Islet precursor cell (in vitro differentiated cells): ENCODE measurements around the gene TLCD4.
"Not testable (repeated sequence)": the region's sequence is repeated elsewhere in the genome, so short reads cannot be mapped to it uniquely, and the experiment has no call there.

ENCODE experiments used
- DNase-seq: peaks from one replicate; pipeline ENCODE4 v3.0.0-alpha.2; 2018

TLCD4 gene

GRCh38 chr1:95096218-95096841 lies 20.8 kb upstream of the TLCD4 start:
- DNase-seq, result no peak

- no peak for DNase-seq
These were observed 19.7 kb upstream of the TLCD4 start for GRCh38 chr1:95097426-95097825.

- no peak for DNase-seq
These were observed 19.0 kb upstream of the TLCD4 start for GRCh38 chr1:95098196-95098595.

- DNase-seq, result no peak
These were observed 8.4 kb upstream of the TLCD4 start for GRCh38 chr1:95108792-95109191.

- DNase-seq, result no peak
These were observed 6.1 kb upstream of the TLCD4 start for GRCh38 chr1:95111014-95111413.

GRCh38 chr1:95113684-95114083 lies 3.5 kb upstream of the TLCD4 start:
- DNase-seq, result no peak

GRCh38 chr1:95115708-95116137 lies 1.4 kb upstream of the TLCD4 start:
- no peak for DNase-seq

- peak; percentile 86 for DNase-seq
These were observed 462 bp upstream of the TLCD4 start for GRCh38 chr1:95116580-95117206.

GRCh38 chr1:95118067-95118499 lies 928 bp downstream of the TLCD4 start:
- DNase-seq, result no peak

- DNase-seq, result no peak
These were observed 1.6 kb downstream of the TLCD4 start for GRCh38 chr1:95118710-95119109.

- DNase-seq, result no peak
These were observed 2.1 kb downstream of the TLCD4 start for GRCh38 chr1:95119273-95119672.

- peak; percentile 54 for DNase-seq
These were observed 5.1 kb downstream of the TLCD4 start for GRCh38 chr1:95122151-95122697.

- DNase-seq, result no peak
These were observed 7.2 kb downstream of the TLCD4 start for GRCh38 chr1:95124342-95124741.

- no peak for DNase-seq
These were observed 9.2 kb downstream of the TLCD4 start for GRCh38 chr1:95126366-95126765.

GRCh38 chr1:95126846-95127245 lies 9.7 kb downstream of the TLCD4 start:
- peak; percentile 79 for DNase-seq

GRCh38 chr1:95127380-95127779 lies 10.2 kb downstream of the TLCD4 start:
- no peak for DNase-seq

GRCh38 chr1:95132762-95133161 lies 15.6 kb downstream of the TLCD4 start:
- no peak for DNase-seq

GRCh38 chr1:95133687-95134086 lies 16.5 kb downstream of the TLCD4 start:
- no peak for DNase-seq

- DNase-seq, result no peak
These were observed 21.1 kb downstream of the TLCD4 start for GRCh38 chr1:95138223-95138622.

GRCh38 chr1:95139039-95139438 lies 21.9 kb downstream of the TLCD4 start:
- DNase-seq, result no peak

- DNase-seq, result no peak
These were observed 23.6 kb downstream of the TLCD4 start for GRCh38 chr1:95140791-95141190.

- no peak for DNase-seq
These were observed 28.3 kb downstream of the TLCD4 start for GRCh38 chr1:95145493-95145892.

- no peak for DNase-seq
These were observed 29.5 kb downstream of the TLCD4 start for GRCh38 chr1:95146637-95147036.

- DNase-seq, result no peak
These were observed 36.9 kb downstream of the TLCD4 start for GRCh38 chr1:95154096-95154495.

GRCh38 chr1:95165569-95165968 lies 48.4 kb downstream of the TLCD4 start:
- DNase-seq, result not testable (repeated sequence)
